SKM-1 treated with dmso at 0.1 percent for 144 hours (cell line): ENCODE data around the gene MERTK.

Source experiments
- DNase-seq: peaks from one replicate; lab custom pipeline; 2025; ENCODE audit not compliant: unreplicated experiment; lab: John Stamatoyannopoulos, UW

The MERTK gene

DNA sequence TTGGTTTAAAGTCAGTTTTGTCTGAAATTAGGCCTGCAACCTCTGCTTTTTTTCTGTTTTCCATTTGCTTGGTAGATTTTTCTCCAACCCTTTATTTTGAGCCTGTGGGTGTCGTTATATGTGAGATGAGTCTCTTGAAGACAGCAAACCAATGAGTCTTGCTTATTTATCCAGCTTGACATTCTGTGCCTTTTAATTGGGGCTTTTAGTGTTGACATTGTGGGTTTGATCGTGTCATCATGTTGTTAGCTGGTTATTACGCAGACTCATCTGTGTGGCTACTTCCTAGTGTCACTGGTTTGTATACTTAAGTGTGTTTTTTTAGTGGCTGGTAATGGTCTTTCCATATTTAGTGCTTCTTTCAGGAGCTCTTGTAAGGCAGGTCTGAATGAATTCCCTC lies 175.5 kb downstream of the MERTK start:
- DNase-seq: no peak

GRCh38 chr2:112074506-112074905 lies 176.1 kb downstream of the MERTK start:
- DNase-seq: no peak

- DNase-seq: no peak
Observed at GRCh38 chr2:112075490-112076260, 177.3 kb downstream of the MERTK start.

- no peak for DNase-seq
Observed at GRCh38 chr2:112077814-112078213, 179.4 kb downstream of the MERTK start.
